HCT116 (cell line): ENCODE data around the gene NUDT16L1. TPM values are rescaled to one million over a fixed set of nuclear protein-coding genes. Genes with fewer than 3 reads are reported as not detected.

Experiments used
- ATAC-seq: fragments of 200-7000 bp; cut with Tn5 transposase; 2 replicates; pipeline ENCODE4 v1.9.1; 2020; ENCODE audit warnings: mild to moderate bottlenecking, moderate library complexity
- Bru-seq: library from RNA; stranded (reverse); fragments of 400-500 nt; gene quantifications from one replicate; lab custom pipeline; 2021; lab: Mats Ljungman, UMichigan
- BruChase-seq, 2 experiments: library from RNA; stranded (reverse); fragments of 400-500 nt; gene quantifications; one replicate each; lab custom pipeline; 2021; lab: Mats Ljungman, UMichigan
- BruUV-seq: library from RNA; stranded (reverse); fragments of 400-500 nt; replicated peaks from 2 replicates; lab custom pipeline; 2021; lab: Mats Ljungman, UMichigan
- CTCF ChIA-PET: fragments of 300-600 bp; sonication (Branson Sonifier 250); formaldehyde crosslinking; loops from one replicate; lab custom pipeline; 2021; ENCODE audit warnings: antibody characterized with exemption; lab: Charles Lee
- POLR2A ChIA-PET: fragments of 300-600, 350-600 bp; sonication (Branson Sonifier 250); formaldehyde crosslinking; loops from one replicate; lab custom pipeline; 2021; ENCODE audit warnings: antibody characterized with exemption; lab: Charles Lee
- RAD21 ChIA-PET, 2 experiments: fragments of 300-600 bp; sonication (Branson Sonifier 250); formaldehyde crosslinking; loops; one replicate each; lab custom pipeline; 2023; ENCODE audit warnings: low total read pairs in 2 of 2; ENCODE audit not compliant: uncharacterized antibody in 2 of 2, unreplicated experiment in 2 of 2, low non-redundant PET in 1 of 2; lab: Charles Lee
- DNase-seq: peaks from one replicate; pipeline ENCODE4 v3.0.0-alpha.2; 2010; ENCODE audit warnings: low read depth, low spot score
- H2AFZ ChIP-seq: fragments of 200-600 bp; shearing (Covaris generic), sonication (generic); 2 replicates; pipeline ENCODE4 v1.6.1; 2017; ENCODE audit warnings: low read depth, mixed run types, mixed read lengths, antibody characterized with exemption, low read length; ENCODE audit not compliant: poor library complexity, severe bottlenecking
- H3K27ac ChIP-seq: 2 replicates; pipeline ENCODE4 v1.5.1; 2012; ENCODE audit warnings: low read depth, low read length
- H3K27me3 ChIP-seq: fragments of 200-600 bp; sonication (generic); 2 replicates; pipeline ENCODE4 v1.6.1; 2016; ENCODE audit warnings: mixed run types, low read length, mixed read lengths; ENCODE audit not compliant: insufficient read depth
- H3K36me3 ChIP-seq, 2 experiments: fragments of 200-500 bp in 1 of 2; fragments of 200-600 bp in 1 of 2; sonication (Bioruptor generic) in 1 of 2; sonication (generic) in 1 of 2; 2 replicates each; pipeline versions ENCODE4 v1.5.1 to v1.6.1; 2014 to 2016; ENCODE audit warnings: low read length in 2 of 2, inconsistent platforms in 1 of 2, mixed read lengths in 1 of 2, mixed run types in 1 of 2; ENCODE audit not compliant: insufficient read depth in 2 of 2, control insufficient read depth in 1 of 2
- H3K4me1 ChIP-seq, 2 experiments: fragments of 200-600 bp in 1 of 2; sonication (generic) in 1 of 2; 2 replicates each; pipeline versions ENCODE4 v1.5.1 to v1.6.1; 2012 to 2017; ENCODE audit warnings: low read length in 2 of 2, inconsistent platforms in 1 of 2, mild to moderate bottlenecking in 1 of 2, mixed read lengths in 1 of 2, mixed run types in 1 of 2, moderate library complexity in 1 of 2; ENCODE audit not compliant: insufficient read depth in 2 of 2, control insufficient read depth in 1 of 2
- H3K4me2 ChIP-seq: fragments of 200-600 bp; sonication (generic); 2 replicates; pipeline ENCODE4 v1.6.1; 2017; ENCODE audit warnings: mixed run types, low read length, mixed read lengths
- H3K4me3 ChIP-seq, 2 experiments: fragments of 200-600 bp in 1 of 2; sonication (generic) in 1 of 2; replicated peaks in 1 of 2; 2 replicates each; pipeline ENCODE4 v1.5.1; 2011 to 2016; ENCODE audit warnings: low read length in 2 of 2, control low read depth in 1 of 2, low read depth in 1 of 2, mild to moderate bottlenecking in 1 of 2, mixed read lengths in 1 of 2, mixed run types in 1 of 2
- H3K79me2 ChIP-seq: fragments of 200-600 bp; sonication (generic); 2 replicates; pipeline ENCODE4 v1.6.1; 2017; ENCODE audit warnings: mild to moderate bottlenecking, mixed run types, low read length, moderate library complexity, mixed read lengths; ENCODE audit not compliant: insufficient read depth
- H3K9ac ChIP-seq: fragments of 200-600 bp; sonication (generic); 2 replicates; pipeline ENCODE4 v1.6.1; 2016; ENCODE audit warnings: low read length, mixed read lengths
- H3K9me2 ChIP-seq: fragments of 200-600 bp; sonication (generic), shearing (Covaris generic); 2 replicates; pipeline ENCODE4 v1.6.1; 2017; ENCODE audit warnings: mixed run types, mild to moderate bottlenecking, moderate library complexity; ENCODE audit not compliant: insufficient read depth
- H3K9me3 ChIP-seq, 2 experiments: fragments of 200-500 bp in 1 of 2; fragments of 200-600 bp in 1 of 2; sonication (Bioruptor generic) in 1 of 2; sonication (generic) in 1 of 2; 2 replicates each; pipeline ENCODE4 v1.6.1; 2014 to 2017; ENCODE audit warnings: low read length in 2 of 2, mixed read lengths in 2 of 2, inconsistent platforms in 1 of 2, low read depth in 1 of 2, mild to moderate bottlenecking in 1 of 2, mixed run types in 1 of 2, moderate library complexity in 1 of 2; ENCODE audit not compliant: control insufficient read depth in 1 of 2, insufficient read depth in 1 of 2
- H4K20me1 ChIP-seq: fragments of 200-600 bp; sonication (generic), shearing (Covaris generic); 2 replicates; pipeline ENCODE4 v1.6.1; 2017; ENCODE audit warnings: mixed run types, mild to moderate bottlenecking, moderate library complexity; ENCODE audit not compliant: insufficient read depth
- EGR1 ChIP-seq: IDR thresholded peaks from 2 replicates; pipeline ENCODE4 v1.6.1; 2012; ENCODE audit warnings: low read depth
- EZH2 ChIP-seq: fragments of 200-600 bp; sonication (generic); IDR thresholded peaks from 2 replicates; pipeline ENCODE4 v1.6.1; 2017; ENCODE audit warnings: antibody characterized with exemption, mixed run types
- FOSL1 ChIP-seq: IDR thresholded peaks from 2 replicates; pipeline ENCODE4 v1.6.1; 2012; ENCODE audit warnings: low read depth
- POLR2A ChIP-seq: IDR thresholded peaks from 2 replicates; pipeline ENCODE4 v1.7.0; 2011; ENCODE audit warnings: borderline replicate concordance; ENCODE audit not compliant: insufficient read depth, insufficient read length; ENCODE audit errors: extremely low read depth
- POLR2AphosphoS5 ChIP-seq: IDR thresholded peaks from 2 replicates; pipeline ENCODE4 v1.6.1; 2011; ENCODE audit warnings: mild to moderate bottlenecking, low read depth, low read length, moderate library complexity
- SIN3A ChIP-seq: IDR thresholded peaks from 2 replicates; pipeline ENCODE4 v1.6.1; 2012; ENCODE audit warnings: low read depth
- SP1 ChIP-seq: IDR thresholded peaks from 2 replicates; pipeline ENCODE4 v1.6.1; 2012; ENCODE audit warnings: low read depth
- TCF7L2 ChIP-seq: IDR thresholded peaks from 2 replicates; pipeline ENCODE4 v1.7.0; 2011; ENCODE audit warnings: borderline replicate concordance, inconsistent platforms; ENCODE audit not compliant: insufficient read depth, insufficient read length; ENCODE audit errors: extremely low read depth
- YY1 ChIP-seq: IDR thresholded peaks from 2 replicates; pipeline ENCODE4 v1.6.1; 2011; ENCODE audit warnings: low read length, low read depth, moderate library complexity, mild to moderate bottlenecking; ENCODE audit not compliant: insufficient replicate concordance; ENCODE audit errors: extremely low read depth
- ZNF274 ChIP-seq: fragments of 200-500 bp; sonication (Bioruptor generic); IDR thresholded peaks from 2 replicates; pipeline ENCODE4 v1.6.1; 2014; ENCODE audit warnings: mild to moderate bottlenecking, low read depth, low read length, inconsistent platforms
- intact Hi-C: fragments of 100-400 bp; cut with micrococcal nuclease; formaldehyde crosslinking; loops from 2 replicates; pipeline ENCODE4 v1.10.0; 2022
- long read RNA-seq: library from polyadenylated mRNA; unstranded; transcript quantifications from one replicate; pipeline ENCODE4 v2.0.0, GENCODE V29; 2021; ENCODE audit not compliant: unreplicated experiment
- polyA plus RNA-seq: library from polyadenylated mRNA; unstranded; fragments of >200 nt; gene quantifications from 2 replicates; pipeline ENCODE4 v1.2.1, GENCODE V29; 2012; ENCODE audit warnings: missing spikeins
- total RNA-seq: library from RNA; stranded (reverse); gene quantifications from one replicate; pipeline ENCODE4 v1.2.1, GENCODE V29; 2021; ENCODE audit not compliant: unreplicated experiment
- TF ChIP-seq, protein P1 (sequence below), 3 experiments: fragments of 200-600 bp in 1 of 3; sonication (generic) in 1 of 3; IDR thresholded peaks in 2 of 3; conservative IDR thresholded peaks in 1 of 3; 2 replicates each; pipeline ENCODE4 v1.5.1; 2012 to 2017; ENCODE audit warnings: low read depth in 2 of 3, low read length in 2 of 3, antibody characterized with exemption in 1 of 3, borderline replicate concordance in 1 of 3, control low read depth in 1 of 3, mild to moderate bottlenecking in 1 of 3, mixed read lengths in 1 of 3, mixed run types in 1 of 3, moderate library complexity in 1 of 3; ENCODE audit not compliant: insufficient read depth in 1 of 3
- TF ChIP-seq, protein P2 (sequence below): IDR thresholded peaks from 2 replicates; pipeline ENCODE4 v1.6.1; 2012; ENCODE audit warnings: low read depth
- TF ChIP-seq, protein P3 (sequence below): IDR thresholded peaks from 2 replicates; pipeline ENCODE4 v1.6.1; 2012

Gene NUDT16L1
- 23.4 TPM for total RNA-seq
- 21.1 and 22.7 TPM in 2 replicates for polyA plus RNA-seq
- Bru-seq, nascent RNA: percentile 57 among the genes with signal in this experiment
- BruChase-seq, experiment 1, labeled RNA remaining after a 6-hour chase: percentile 86 among the genes with signal in this experiment
- BruChase-seq, experiment 2, labeled RNA remaining after a 2-hour chase: percentile 72 among the genes with signal in this experiment
- long read RNA-seq, transcript NUDT16L1-201 (3 exons, 1,349 nt): major isoform, 30 of 39 reads
- long read RNA-seq, partial matches to known transcripts: 1 of 39 reads
- long read RNA-seq, other reads (novel, unspliced or antisense): 5 of 39 reads

DNA sequence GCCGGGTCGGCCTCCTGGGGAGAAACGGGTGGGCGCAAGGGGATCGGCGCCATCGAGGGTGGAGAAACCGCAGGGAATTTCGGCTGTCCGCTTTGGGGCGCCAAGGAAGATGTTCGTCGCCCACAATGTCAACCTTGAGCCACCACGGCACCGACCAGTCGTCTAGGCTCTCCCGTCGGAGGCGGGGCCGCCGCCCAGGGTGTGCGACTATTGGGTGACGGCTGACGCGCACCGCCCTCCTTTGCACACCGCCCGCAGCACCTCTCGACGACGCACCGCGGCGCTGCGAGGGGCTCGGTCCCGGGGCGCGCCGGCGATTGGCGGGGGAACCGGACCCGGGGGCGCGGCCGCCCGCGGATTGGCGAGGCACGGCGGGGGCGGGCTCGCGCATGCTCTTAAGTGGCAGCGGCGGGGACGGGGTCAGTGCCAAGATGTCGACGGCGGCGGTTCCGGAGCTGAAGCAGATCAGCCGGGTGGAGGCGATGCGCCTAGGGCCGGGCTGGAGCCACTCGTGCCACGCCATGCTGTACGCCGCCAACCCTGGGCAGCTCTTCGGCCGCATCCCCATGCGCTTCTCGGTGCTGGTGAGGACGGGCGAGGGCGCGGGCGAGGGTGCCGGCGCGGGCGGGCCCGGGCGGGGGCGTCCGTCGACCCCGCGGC, at the start of gene NUDT16L1:
NUDT16L1 (plus strand) TSS at position 267 of the 660 bp plus-strand sequence; CDS start at position 432, 165 bp downstream.
- peak within 1 kb of the TSS; percentile 81 to 82 for H3K4me3 ChIP-seq
- ATAC-seq (peak; percentile 90), DNase-seq (peak; percentile 77)
- no peaks in the 10 kb centered on the region; the same call in 1 of the 2 replicates for H3K79me2 ChIP-seq
- RAD21 ChIA-PET: interaction anchor here in 1 of 2 experiments (0.6 to 0.9 kb wide), 2 partner anchors 41 to 264 kb away, joined by 3 to 5 read pairs; partner anchors contain the start of genes ANKS3 and DNAAF8
- intact Hi-C loops: no loop called here
- H3K27me3 ChIP-seq: no peaks in the 10 kb centered on the region
- H4K20me1 ChIP-seq: no peaks in the 10 kb centered on the region
- H2AFZ ChIP-seq: no peak within 1 kb of the TSS
- BruUV-seq: no TSS peak
- H3K36me3 ChIP-seq: peaks cover 0 to 2% of the 10 kb centered on the region in 2 experiments; a peak in 1 of 4 replicates
- no peaks in the 10 kb centered on the region for H3K9me2 ChIP-seq
- TF ChIP-seq, protein P1, sequence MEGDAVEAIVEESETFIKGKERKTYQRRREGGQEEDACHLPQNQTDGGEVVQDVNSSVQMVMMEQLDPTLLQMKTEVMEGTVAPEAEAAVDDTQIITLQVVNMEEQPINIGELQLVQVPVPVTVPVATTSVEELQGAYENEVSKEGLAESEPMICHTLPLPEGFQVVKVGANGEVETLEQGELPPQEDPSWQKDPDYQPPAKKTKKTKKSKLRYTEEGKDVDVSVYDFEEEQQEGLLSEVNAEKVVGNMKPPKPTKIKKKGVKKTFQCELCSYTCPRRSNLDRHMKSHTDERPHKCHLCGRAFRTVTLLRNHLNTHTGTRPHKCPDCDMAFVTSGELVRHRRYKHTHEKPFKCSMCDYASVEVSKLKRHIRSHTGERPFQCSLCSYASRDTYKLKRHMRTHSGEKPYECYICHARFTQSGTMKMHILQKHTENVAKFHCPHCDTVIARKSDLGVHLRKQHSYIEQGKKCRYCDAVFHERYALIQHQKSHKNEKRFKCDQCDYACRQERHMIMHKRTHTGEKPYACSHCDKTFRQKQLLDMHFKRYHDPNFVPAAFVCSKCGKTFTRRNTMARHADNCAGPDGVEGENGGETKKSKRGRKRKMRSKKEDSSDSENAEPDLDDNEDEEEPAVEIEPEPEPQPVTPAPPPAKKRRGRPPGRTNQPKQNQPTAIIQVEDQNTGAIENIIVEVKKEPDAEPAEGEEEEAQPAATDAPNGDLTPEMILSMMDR (IDR thresholded peaks at IDR 0.05 in 2 of 3, conservative IDR thresholded peaks at IDR 0.05 in 1 of 3; ENCODE audit: borderline replicate concordance in 1 of 3, insufficient read depth in 1 of 3, low read depth in 2 of 3, low read length in 2 of 3): no peak
- TF ChIP-seq SP1: peak; percentile 81
- TF ChIP-seq POLR2AphosphoS5: peak; percentile 73
- peak; percentile 62 for TF ChIP-seq POLR2A
- peak; percentile 77; the same call in 1 of the 2 replicates for TF ChIP-seq SIN3A
- TF ChIP-seq EZH2: no peak
- TF ChIP-seq, protein P2, sequence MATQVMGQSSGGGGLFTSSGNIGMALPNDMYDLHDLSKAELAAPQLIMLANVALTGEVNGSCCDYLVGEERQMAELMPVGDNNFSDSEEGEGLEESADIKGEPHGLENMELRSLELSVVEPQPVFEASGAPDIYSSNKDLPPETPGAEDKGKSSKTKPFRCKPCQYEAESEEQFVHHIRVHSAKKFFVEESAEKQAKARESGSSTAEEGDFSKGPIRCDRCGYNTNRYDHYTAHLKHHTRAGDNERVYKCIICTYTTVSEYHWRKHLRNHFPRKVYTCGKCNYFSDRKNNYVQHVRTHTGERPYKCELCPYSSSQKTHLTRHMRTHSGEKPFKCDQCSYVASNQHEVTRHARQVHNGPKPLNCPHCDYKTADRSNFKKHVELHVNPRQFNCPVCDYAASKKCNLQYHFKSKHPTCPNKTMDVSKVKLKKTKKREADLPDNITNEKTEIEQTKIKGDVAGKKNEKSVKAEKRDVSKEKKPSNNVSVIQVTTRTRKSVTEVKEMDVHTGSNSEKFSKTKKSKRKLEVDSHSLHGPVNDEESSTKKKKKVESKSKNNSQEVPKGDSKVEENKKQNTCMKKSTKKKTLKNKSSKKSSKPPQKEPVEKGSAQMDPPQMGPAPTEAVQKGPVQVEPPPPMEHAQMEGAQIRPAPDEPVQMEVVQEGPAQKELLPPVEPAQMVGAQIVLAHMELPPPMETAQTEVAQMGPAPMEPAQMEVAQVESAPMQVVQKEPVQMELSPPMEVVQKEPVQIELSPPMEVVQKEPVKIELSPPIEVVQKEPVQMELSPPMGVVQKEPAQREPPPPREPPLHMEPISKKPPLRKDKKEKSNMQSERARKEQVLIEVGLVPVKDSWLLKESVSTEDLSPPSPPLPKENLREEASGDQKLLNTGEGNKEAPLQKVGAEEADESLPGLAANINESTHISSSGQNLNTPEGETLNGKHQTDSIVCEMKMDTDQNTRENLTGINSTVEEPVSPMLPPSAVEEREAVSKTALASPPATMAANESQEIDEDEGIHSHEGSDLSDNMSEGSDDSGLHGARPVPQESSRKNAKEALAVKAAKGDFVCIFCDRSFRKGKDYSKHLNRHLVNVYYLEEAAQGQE: no peak
- TF ChIP-seq, protein P3, sequence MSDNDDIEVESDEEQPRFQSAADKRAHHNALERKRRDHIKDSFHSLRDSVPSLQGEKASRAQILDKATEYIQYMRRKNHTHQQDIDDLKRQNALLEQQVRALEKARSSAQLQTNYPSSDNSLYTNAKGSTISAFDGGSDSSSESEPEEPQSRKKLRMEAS: peak; percentile 59
- no peak for TF ChIP-seq ZNF274
- peak; percentile 73 for TF ChIP-seq YY1
- no peak for TF ChIP-seq FOSL1
- TF ChIP-seq EGR1: peak; percentile 78
- TF ChIP-seq TCF7L2: peak; percentile 9
- POLR2A ChIA-PET: interaction anchor here (0.7 to 1.4 kb wide), 3 partner anchors 11 to 76 kb away, joined by 3 read pairs; no protein-coding TSS in a partner anchor
- H3K4me1 ChIP-seq: peaks cover 8 to 16% of the 10 kb centered on the region in 2 experiments; a peak in 2 of 4 replicates
- H3K27ac ChIP-seq: peak within 1 kb of the TSS; percentile 77
- no peaks in the 10 kb centered on the region for H3K9me3 ChIP-seq
- CTCF ChIA-PET: no interaction called here
- H3K4me2 ChIP-seq: peak within 1 kb of the TSS; percentile 94
- peak within 1 kb of the TSS; percentile 89 for H3K9ac ChIP-seq
